GM10248 (cell line): ENCODE data around the gene PCNT.

Experiments
- CTCF ChIA-PET: fragments of 300-600 bp; sonication (Branson Sonifier 250); formaldehyde crosslinking; extraction: SDS; loops from one replicate; lab custom pipeline; 2021; ENCODE audit warnings: antibody characterized with exemption; lab: Yijun Ruan, JAX
- POLR2A ChIA-PET: fragments of 350-650 bp; sonication (Branson Sonifier 250); formaldehyde crosslinking; extraction: SDS; loops from one replicate; lab custom pipeline; 2020; ENCODE audit warnings: antibody characterized with exemption; lab: Yijun Ruan, JAX
- DNase-seq: peaks from one replicate; pipeline ENCODE4 v3.0.0; 2012; ENCODE audit errors: extremely low spot score
- CTCF ChIP-seq: IDR thresholded peaks from 2 replicates; pipeline ENCODE4 v1.5.1; 2012; ENCODE audit warnings: mild to moderate bottlenecking, low read depth; ENCODE audit errors: extremely low read depth, missing control alignments, control extremely low read depth

PCNT gene

GRCh38 chr21:46374761-46375389, 50.9 kb downstream of the PCNT start:
- CTCF ChIA-PET, result interaction anchor here (0.9 kb wide), 2 partner anchors 11 to 16 kb away, joined by 3 read pairs; no protein-coding TSS in a partner anchor
- no peak for TF ChIP-seq CTCF
- DNase-seq, result no peak
- POLR2A ChIA-PET, result no interaction called here

- no peak for DNase-seq
Observed at GRCh38 chr21:46375560-46376230, 51.7 kb downstream of the PCNT start.

GRCh38 chr21:46376231-46376628, 52.3 kb downstream of the PCNT start:
- DNase-seq, result no peak
- no peak for TF ChIP-seq CTCF
- ChIA-PET POLR2A (no interaction called here), CTCF (no interaction called here)

More at GRCh38 chr21:46375560-46376230, 51.7 kb downstream of the PCNT start:
- CTCF ChIA-PET, result interaction anchor here (0.9 kb wide), 2 partner anchors 12 to 17 kb away, joined by 3 read pairs; no protein-coding TSS in a partner anchor
- no peak for TF ChIP-seq CTCF
- POLR2A ChIA-PET, result no interaction called here

DNA sequence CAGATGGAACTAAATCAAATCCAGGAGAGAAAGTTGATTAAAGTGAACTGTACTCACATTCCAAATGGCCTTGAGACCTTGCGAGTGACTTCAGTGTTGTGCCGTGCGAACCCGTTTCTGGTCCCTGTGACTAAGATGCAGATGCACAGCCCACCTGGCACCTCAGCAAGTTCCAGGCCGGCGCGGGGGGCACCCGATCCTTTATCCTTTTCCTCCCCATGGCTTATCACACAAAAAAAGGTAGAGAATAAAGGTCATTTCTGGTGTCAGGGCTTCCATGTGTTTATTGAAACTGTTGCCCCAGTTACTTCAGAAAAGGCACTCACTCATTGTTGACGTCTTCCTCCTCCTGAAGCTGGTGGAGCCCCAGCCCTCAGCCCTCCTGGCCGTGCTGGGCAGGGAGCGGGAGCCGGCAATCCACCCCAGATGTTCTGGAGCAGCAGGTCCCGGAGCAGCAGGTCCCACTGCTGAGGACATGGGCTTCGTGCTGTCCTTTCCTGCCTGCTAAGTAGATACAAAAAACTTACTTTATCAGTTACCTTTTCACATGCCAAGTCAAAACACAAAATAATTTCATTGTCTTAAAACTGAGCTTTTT, 53.0 kb downstream of the PCNT start:
- no peak for TF ChIP-seq CTCF
- no peak for DNase-seq
- ChIA-PET CTCF (no interaction called here), POLR2A (no interaction called here)

GRCh38 chr21:46377789-46378188, 53.8 kb downstream of the PCNT start:
- no peak for DNase-seq
- ChIA-PET POLR2A (no interaction called here), CTCF (no interaction called here)
- no peak for TF ChIP-seq CTCF

GRCh38 chr21:46379105-46379504, 55.1 kb downstream of the PCNT start:
- POLR2A ChIA-PET, result no interaction called here
- CTCF ChIA-PET, result no interaction called here
- DNase-seq, result no peak
- no peak for TF ChIP-seq CTCF
